Endothelial cell of umbilical vein (primary cell): Measurements from ENCODE around the gene SDK2.

ENCODE experiments used
- CTCF ChIP-seq, 2 donors: IDR thresholded peaks; 1 replicate in 1 of 2; 2 replicates in 1 of 2; pipeline ENCODE4 v1.5.1; 2011; ENCODE audit warnings: low read length in 2 of 2, mild to moderate bottlenecking in 2 of 2, moderate library complexity in 2 of 2, control low read depth in 1 of 2, inconsistent platforms in 1 of 2, low read depth in 1 of 2; ENCODE audit not compliant: insufficient read depth in 1 of 2; ENCODE audit errors: extremely low read depth in 1 of 2
- EZH2 ChIP-seq: IDR thresholded peaks from 2 replicates; pipeline ENCODE4 v1.6.1; 2012; ENCODE audit warnings: borderline replicate concordance, low read depth, mild to moderate bottlenecking, moderate library complexity, low read length, inconsistent platforms; ENCODE audit not compliant: severe bottlenecking
- GATA2 ChIP-seq: IDR thresholded peaks from 2 replicates; pipeline ENCODE4 v1.7.0; 2011; ENCODE audit warnings: low read depth, mild to moderate bottlenecking, moderate library complexity, mixed read lengths, low read length; ENCODE audit not compliant: insufficient read length, insufficient read depth
- JUN ChIP-seq: IDR thresholded peaks from 2 replicates; pipeline ENCODE4 v1.6.1; 2011; ENCODE audit warnings: borderline replicate concordance, low read depth; ENCODE audit not compliant: insufficient read length, insufficient read depth
- MAX ChIP-seq: IDR thresholded peaks from 2 replicates; pipeline ENCODE4 v1.6.1; 2011; ENCODE audit not compliant: insufficient read depth, insufficient read length
- MYC ChIP-seq: IDR thresholded peaks from one replicate; pipeline ENCODE4 v1.6.1; 2011; ENCODE audit warnings: mild to moderate bottlenecking, low read depth, low read length
- POLR2A ChIP-seq: IDR thresholded peaks from 2 replicates; pipeline ENCODE4 v1.6.1; 2012; ENCODE audit warnings: low read depth, mild to moderate bottlenecking, control low read depth, low read length
- POLR2AphosphoS5 ChIP-seq: IDR thresholded peaks from 2 replicates; pipeline ENCODE4 v1.6.1; 2012; ENCODE audit warnings: low read depth, mild to moderate bottlenecking, control low read depth, low read length, moderate library complexity; ENCODE audit not compliant: insufficient read depth

GRCh38 chr17:73549841-73550430 lies 94.3 kb downstream of the SDK2 start:
- no peak for TF ChIP-seq MAX
- TF ChIP-seq CTCF (IDR thresholded peaks at IDR 0.05; ENCODE audit: extremely low read depth in 1 of 2, insufficient read depth in 1 of 2, low read depth in 1 of 2, low read length in 2 of 2) = no peak
- TF ChIP-seq POLR2A = no peak
- TF ChIP-seq MYC = no peak
- no peak for TF ChIP-seq POLR2AphosphoS5
- no peak for TF ChIP-seq EZH2
- no peak for TF ChIP-seq JUN
- TF ChIP-seq GATA2 = no peak
